Activated CD8-positive, alpha-beta T cell treated with anti-CD3 and anti-CD28 coated beads, Interleukin-2, amount 10 ng/mL, durations not matched to agents 7 days and 5 days (primary cell): ENCODE measurements around the gene IL4I1. TPM values are rescaled to one million over a fixed set of nuclear protein-coding genes. Genes with fewer than 3 reads are reported as not detected.

Source experiments
- ATAC-seq: fragments of 150-1000 bp; cut with Tn5 transposase; one replicate; pipeline ENCODE4 v1.10.0; 2021; ENCODE audit warnings: moderate library complexity
- CTCF ChIA-PET: fragments of 350-600 bp; sonication (Branson Sonifier 250); formaldehyde crosslinking; loops from one replicate; lab custom pipeline; 2021; ENCODE audit warnings: antibody characterized with exemption; lab: Charles Lee
- POLR2A ChIA-PET: fragments of 350-600 bp; sonication (Branson Sonifier 250); formaldehyde crosslinking; loops from one replicate; lab custom pipeline; 2021; ENCODE audit warnings: antibody characterized with exemption; lab: Charles Lee
- DNase-seq: peaks from one replicate; pipeline ENCODE4 v3.0.0-alpha.2; 2020
- H3K27ac Mint-ChIP-seq: one replicate; pipeline ENCODE4 v1.8.0; 2021; ENCODE audit warnings: mild to moderate bottlenecking, mixed read lengths
- H3K27me3 Mint-ChIP-seq: one replicate; pipeline ENCODE4 v1.8.0; 2021; ENCODE audit warnings: low read depth, mixed read lengths
- H3K36me3 Mint-ChIP-seq: one replicate; pipeline ENCODE4 v1.8.0; 2021; ENCODE audit warnings: low read depth, mixed read lengths
- H3K4me1 Mint-ChIP-seq: one replicate; pipeline ENCODE4 v1.8.0; 2021; ENCODE audit warnings: low read depth, mixed read lengths
- H3K4me3 Mint-ChIP-seq: one replicate; pipeline ENCODE4 v1.8.0; 2021; ENCODE audit warnings: mild to moderate bottlenecking, mixed read lengths
- H3K9me3 Mint-ChIP-seq: one replicate; pipeline ENCODE4 v1.8.0; 2022; ENCODE audit warnings: mixed read lengths; ENCODE audit not compliant: insufficient read depth
- microRNA-seq: library from miRNA; unstranded; fragments of <30 nt; microRNA quantifications from one replicate; pipeline ENCODE4 v1.2.0, GENCODE V29; 2022
- total RNA-seq, 2 experiments: library from RNA; stranded (reverse); gene quantifications; one replicate each; pipeline ENCODE4 v1.2.3, GENCODE V29; 2021

Gene IL4I1
- total RNA-seq, 2 experiments from 2014 or later = 1.2 to 1.6 TPM

- H3K36me3 Mint-ChIP-seq = peaks cover 31% of the 10 kb centered on the region
- no peak overlapping the region for H3K27ac Mint-ChIP-seq
- ChIA-PET POLR2A (no interaction called here), CTCF (no interaction called here)
- no peaks in the 10 kb centered on the region for H3K9me3 Mint-ChIP-seq
- no peak for ATAC-seq
- no peaks in the 10 kb centered on the region for H3K27me3 Mint-ChIP-seq
- peaks cover 11% of the 10 kb centered on the region for H3K4me1 Mint-ChIP-seq
- DNase-seq = no peak
- H3K4me3 Mint-ChIP-seq = no peak overlapping the region
Measured at GRCh38 chr19:49840736-49841249, 55.9 kb downstream of the IL4I1 start.

DNA sequence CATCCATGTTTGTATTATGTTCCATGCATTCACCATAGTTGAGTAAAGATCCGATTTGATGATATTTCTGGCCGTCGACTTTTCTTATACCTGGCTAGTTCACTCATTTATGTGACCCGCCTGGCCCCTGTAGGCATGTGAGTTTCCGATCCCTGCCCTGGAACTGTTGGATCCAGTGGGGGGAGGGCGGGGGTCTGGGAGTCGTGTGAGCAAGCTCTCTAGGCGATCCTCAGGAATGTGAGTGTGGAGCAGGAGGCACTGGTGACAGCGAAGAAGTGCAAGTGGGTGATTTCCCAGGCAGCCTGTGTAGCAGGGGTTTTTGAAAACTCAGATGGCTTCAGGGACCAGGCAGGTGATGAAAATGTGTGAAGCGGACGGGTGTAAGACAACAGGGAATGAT lies 56.4 kb downstream of the IL4I1 start:
- H3K27ac Mint-ChIP-seq = no peak overlapping the region

DNA sequence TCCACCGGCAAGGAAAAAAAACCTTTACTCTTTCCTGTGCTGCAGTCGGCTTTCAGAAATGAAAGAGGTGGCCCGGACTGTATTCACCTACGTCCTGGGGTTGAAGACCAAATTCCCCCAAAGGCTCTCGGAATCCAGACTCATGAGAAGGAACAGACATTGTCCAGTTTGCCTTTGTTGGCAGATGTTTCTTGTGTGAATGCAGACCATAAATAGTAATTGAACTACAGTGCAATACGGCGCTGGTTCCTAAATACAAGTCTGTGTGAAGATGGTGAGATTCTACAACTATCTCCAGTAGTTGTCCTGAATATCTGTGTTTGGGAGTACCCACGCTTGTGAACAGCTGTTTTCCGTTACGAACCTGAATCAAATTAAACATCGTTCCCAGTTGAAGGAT lies 57.0 kb downstream of the IL4I1 start:
- H3K4me1 Mint-ChIP-seq = peaks cover 11% of the 10 kb centered on the region
- no peaks in the 10 kb centered on the region for H3K9me3 Mint-ChIP-seq
- DNase-seq = no peak
- ATAC-seq = no peak
- POLR2A ChIA-PET = no interaction called here
- CTCF ChIA-PET = no interaction called here
- no peaks in the 10 kb centered on the region for H3K27me3 Mint-ChIP-seq
- H3K4me3 Mint-ChIP-seq = no peak overlapping the region
- H3K27ac Mint-ChIP-seq = no peak overlapping the region
- peaks cover 38% of the 10 kb centered on the region for H3K36me3 Mint-ChIP-seq

More for the DNA sequence above, 56.4 kb downstream of the IL4I1 start:
- Mint-ChIP-seq H3K4me1 (peaks cover 11% of the 10 kb centered on the region), H3K4me3 (no peak overlapping the region), H3K36me3 (peaks cover 31% of the 10 kb centered on the region), H3K9me3 (no peaks in the 10 kb centered on the region), H3K27me3 (no peaks in the 10 kb centered on the region)
- DNase-seq = no peak
- ChIA-PET POLR2A (no interaction called here), CTCF (no interaction called here)
- no peak for ATAC-seq

Small RNAs within 50 kb of the gene (microRNA-seq; reads per million reads assigned to microRNA genes)
- gene MIR4749 (1.7 reads per million), gene MIR4750 (not detected)

Other genes with a start within 250 kb of the IL4I1 start
- gene IRF3, start 231.0 kb downstream of the IL4I1 start, total RNA-seq = 100 to 1,000 TPM; 133 to 137 TPM
- 10 to 100 TPM; 84.7 to 87.7 TPM for gene BCL2L12, start 231.0 kb downstream of the IL4I1 start, total RNA-seq
- gene PRMT1, start 219.6 kb downstream of the IL4I1 start, total RNA-seq = 100 to 1,000 TPM; 160 to 169 TPM
- 1 to 10 TPM; 4.4 to 4.5 TPM for gene ADM5, start 207.3 kb downstream of the IL4I1 start, total RNA-seq
- gene CPT1C, start 205.8 kb downstream of the IL4I1 start, total RNA-seq = under 1 TPM; 0.52 to 0.82 TPM
- 1 to 10 TPM; 1.1 to 1.5 TPM for gene TSKS, start 133.6 kb downstream of the IL4I1 start, total RNA-seq
- 10 to 100 TPM; 88.1 to 96.4 TPM for gene AP2A1, start 129.9 kb downstream of the IL4I1 start, total RNA-seq
- 10 to 100 TPM; 23.1 to 24.2 TPM for gene FUZ, start 83.6 kb downstream of the IL4I1 start, total RNA-seq
- gene MED25, start 78.6 kb downstream of the IL4I1 start, total RNA-seq = 10 to 100 TPM; 59.9 to 62.2 TPM
- 10 to 100 TPM; 78.8 to 94.3 TPM for gene PTOV1, start 45.7 kb downstream of the IL4I1 start, total RNA-seq
- gene PNKP, start 29.3 kb downstream of the IL4I1 start, total RNA-seq = 100 to 1,000 TPM; 113 to 120 TPM
- 10 to 100 TPM; 15.6 to 16.4 TPM for gene AKT1S1, start 19.5 kb downstream of the IL4I1 start, total RNA-seq
- 10 to 100 TPM; 28.6 to 30.8 TPM for gene TBC1D17, start 19.2 kb downstream of the IL4I1 start, total RNA-seq
- gene ATF5, start 32.3 kb upstream of the IL4I1 start, total RNA-seq = 1 to 10 TPM; 7.1 to 9.3 TPM
- gene NUP62, start 32.6 kb upstream of the IL4I1 start, total RNA-seq = 100 to 1,000 TPM; 116 to 122 TPM
- not detected for gene SIGLEC11, start 64.3 kb upstream of the IL4I1 start, total RNA-seq
- gene VRK3, start 128.5 kb upstream of the IL4I1 start, total RNA-seq = 10 to 100 TPM; 67.7 to 74.8 TPM
- 1 to 10 TPM; 8.3 to 9.0 TPM for gene ZNF473, start 129.1 kb upstream of the IL4I1 start, total RNA-seq